LoVo (cell line): Measurements from ENCODE around the gene WNT1.

ENCODE experiments used
- DNase-seq: peaks from one replicate; pipeline ENCODE4 v3.0.0-alpha.2; 2016; ENCODE audit warnings: low spot score

WNT1 gene

GRCh38 chr12:49000346-49000745 lies 22.2 kb downstream of the WNT1 start:
- DNase-seq = no peak

DNA sequence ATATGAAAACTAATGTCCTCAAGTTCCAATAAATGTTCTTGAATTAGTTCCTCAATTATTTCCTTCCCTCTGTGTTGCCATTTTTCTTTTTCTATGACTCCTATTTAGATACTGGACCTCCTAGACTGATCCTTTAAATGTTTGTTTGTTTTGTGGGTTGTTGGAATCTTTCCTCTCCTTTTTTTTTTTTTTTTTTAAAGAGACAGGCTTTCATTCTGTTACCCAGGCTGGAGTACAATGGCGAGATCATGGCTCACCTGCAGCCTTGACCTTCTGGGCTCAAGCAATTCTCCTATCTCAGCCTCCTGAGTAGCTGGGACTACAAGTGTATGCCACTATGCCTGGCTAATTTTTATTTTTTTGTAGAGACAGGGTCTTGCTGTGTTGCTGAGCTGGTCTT lies 30.8 kb downstream of the WNT1 start:
- DNase-seq = no peak

DNA sequence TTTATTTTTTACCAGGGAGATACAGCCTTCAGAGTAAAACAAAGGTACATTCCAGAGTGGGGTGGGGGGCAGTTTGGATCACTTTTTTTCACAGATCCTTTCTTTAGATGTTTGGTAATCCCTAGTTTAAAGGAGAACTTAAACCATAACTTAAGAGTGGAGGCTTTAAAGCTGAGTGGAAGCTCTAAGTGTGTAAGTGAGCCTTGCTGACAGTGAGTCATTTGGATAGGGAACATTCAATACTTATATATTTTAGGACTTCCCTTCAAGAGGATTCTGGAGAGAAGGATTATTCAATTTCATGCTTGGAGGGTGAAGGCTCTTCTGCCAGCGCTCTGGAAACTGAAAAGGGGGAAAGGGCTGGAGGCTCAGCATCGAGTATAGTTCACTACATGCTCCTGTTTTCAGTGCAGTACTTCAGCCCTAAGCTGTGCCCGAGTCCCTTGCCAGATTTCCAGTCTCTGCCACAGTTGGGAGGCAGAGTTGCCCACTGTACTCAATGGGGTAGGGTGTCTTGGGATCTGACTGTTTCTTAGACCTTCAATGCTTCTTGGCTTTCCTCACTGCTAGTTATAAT lies 32.1 kb downstream of the WNT1 start:
- no peak for DNase-seq

DNA sequence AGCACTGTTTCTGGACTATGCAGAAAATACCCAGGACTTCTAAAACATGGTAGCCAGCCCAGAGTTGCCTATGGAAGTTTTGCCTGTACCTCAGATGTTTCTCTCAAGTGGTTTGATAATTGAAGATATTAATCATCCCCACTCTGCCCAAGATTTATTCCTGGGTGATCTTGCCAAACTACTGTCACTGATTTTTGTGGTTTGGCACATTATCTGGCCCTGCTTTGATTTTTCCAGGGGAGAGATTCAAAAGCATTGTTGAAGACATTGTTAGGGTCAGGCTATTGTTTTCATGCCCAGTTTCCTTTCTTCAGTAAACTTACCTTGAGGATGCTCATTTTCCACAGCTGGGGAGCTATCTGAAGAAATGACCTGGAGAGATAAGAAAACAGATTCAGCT lies 34.6 kb downstream of the WNT1 start:
- DNase-seq = no peak

DNA sequence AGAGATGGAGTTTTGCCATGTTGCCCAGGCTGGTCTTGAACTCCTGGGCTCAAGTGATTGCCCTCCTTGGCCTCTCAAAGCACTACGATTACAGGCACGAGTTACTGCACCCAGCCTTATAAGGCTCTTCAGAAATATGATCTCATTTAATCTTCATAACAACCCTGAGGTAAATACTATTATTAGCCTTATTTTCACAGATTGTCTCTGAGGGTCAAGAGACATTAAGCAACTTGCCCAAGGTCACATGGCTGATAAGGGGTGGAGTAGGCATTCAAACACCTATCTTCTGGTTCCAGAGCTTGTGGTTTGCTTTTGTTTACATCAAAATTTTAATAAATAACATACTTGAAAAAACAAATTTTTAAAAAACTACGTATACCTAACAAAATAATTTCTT lies 35.3 kb downstream of the WNT1 start:
- DNase-seq = no peak

- DNase-seq = no peak
Observed at GRCh38 chr12:49014547-49014946, 36.4 kb downstream of the WNT1 start.

DNA sequence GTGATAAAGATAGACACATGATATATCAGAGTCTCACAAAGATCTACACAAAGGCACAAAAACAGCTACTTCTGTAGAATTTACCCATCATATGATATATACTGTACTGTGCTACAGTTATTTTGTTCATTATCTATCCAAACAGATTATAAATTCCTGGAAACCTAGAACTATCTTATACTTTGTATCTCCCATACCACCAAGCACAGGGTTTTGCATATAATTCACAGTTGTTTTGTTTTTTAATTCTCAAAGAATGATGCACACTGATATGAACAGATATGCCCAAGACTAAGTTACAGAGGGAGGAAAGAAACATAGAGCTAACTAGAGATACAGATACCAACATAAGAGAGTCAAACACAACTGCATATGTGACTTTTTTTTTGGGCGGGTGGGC lies 37.1 kb downstream of the WNT1 start:
- no peak for DNase-seq

DNA sequence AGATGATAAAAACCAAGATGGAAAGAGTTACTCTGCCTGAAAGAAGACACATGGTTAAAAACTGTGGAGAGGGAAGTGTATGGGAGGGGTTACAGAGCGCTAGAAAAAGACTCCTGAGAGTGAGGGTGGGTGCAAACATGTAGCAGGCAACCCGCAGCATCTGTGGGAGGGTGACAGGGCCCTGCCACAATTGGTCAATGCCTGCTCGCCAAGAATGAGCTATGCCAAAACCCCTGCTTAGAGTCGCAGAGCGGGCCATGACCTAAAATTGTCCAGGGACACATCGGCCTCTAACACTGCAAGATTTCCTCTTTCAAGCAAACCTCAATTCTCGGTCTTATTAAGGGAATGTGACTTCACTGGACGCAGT lies 39.8 kb downstream of the WNT1 start:
- no peak for DNase-seq

GRCh38 chr12:49018261-49019119 lies 40.4 kb downstream of the WNT1 start, which contains the start of gene PRKAG1:
TSS of gene PRKAG1 (minus strand) at chr12:49018776. CDS start at chr12:49018740, 36 bp downstream.
- DNase-seq = peak; percentile 98

DNA sequence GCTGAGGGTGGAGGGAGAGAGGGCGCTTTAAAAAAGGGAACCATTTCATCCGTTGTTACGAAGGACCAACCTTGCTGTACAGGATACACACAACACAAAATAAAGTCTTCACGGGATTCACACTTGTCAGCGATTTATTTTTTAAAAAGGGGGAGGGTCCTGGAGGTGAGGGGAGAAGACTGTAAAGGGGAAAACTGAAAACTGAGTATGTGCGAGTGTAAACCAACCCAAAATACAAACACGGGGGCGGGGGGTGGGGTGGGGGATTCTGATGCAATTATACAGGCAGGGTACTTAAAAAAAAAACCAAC lies 41.0 kb downstream of the WNT1 start:
- no peak for DNase-seq

GRCh38 chr12:49019443-49020324 lies 41.6 kb downstream of the WNT1 start:
- DNase-seq = peak; percentile 59

DNA sequence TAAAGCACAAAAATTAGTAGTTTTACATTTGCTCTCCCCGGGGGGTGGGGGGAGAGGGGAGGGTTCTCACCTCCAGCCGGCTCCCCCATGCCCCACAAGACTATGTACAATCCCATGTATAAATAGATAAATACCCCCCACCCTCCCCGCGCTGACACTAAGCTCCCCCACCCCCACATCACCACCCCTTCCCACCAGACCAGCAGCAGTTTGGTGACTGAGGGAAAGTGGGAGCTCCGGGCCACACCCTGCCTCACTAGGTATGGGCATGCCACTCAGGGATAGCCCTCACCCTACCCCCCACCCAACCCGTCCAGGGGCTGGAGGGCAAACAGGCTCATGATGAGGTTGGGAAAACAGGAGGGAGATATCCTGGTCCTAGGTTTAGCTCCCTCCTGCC lies 42.3 kb downstream of the WNT1 start:
- DNase-seq = no peak

DNA sequence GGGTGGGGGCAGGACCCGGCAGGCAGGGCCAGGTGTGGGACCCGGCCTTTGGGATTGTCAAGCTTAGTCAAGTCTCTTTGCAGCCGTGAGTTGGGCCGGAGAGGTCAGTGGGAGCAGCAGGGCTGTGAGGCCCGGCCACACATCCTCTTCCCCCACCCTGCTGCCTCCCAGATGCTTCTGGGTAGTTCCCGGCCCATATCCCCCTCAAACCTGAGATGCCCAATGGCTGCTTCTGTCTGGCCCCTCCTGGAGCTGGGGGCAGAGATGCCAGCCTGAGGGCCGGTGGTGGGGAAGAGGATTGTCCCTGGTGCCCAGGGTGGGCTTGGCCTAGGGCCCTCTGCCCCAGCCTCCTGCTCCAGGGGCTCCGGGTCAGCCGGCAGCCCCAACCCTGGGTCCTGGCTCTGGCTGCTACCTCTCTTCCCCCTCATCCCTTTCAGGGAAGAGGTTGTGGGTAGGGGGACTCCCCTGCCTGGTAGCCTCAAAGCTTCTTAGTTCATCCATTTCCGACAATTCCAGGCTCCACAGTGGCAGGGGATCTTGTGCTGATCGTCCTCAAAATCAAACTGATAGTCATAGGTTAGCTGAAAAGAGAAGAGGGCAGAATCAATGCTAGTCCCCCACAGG lies 43.3 kb downstream of the WNT1 start:
- no peak for DNase-seq

DNA sequence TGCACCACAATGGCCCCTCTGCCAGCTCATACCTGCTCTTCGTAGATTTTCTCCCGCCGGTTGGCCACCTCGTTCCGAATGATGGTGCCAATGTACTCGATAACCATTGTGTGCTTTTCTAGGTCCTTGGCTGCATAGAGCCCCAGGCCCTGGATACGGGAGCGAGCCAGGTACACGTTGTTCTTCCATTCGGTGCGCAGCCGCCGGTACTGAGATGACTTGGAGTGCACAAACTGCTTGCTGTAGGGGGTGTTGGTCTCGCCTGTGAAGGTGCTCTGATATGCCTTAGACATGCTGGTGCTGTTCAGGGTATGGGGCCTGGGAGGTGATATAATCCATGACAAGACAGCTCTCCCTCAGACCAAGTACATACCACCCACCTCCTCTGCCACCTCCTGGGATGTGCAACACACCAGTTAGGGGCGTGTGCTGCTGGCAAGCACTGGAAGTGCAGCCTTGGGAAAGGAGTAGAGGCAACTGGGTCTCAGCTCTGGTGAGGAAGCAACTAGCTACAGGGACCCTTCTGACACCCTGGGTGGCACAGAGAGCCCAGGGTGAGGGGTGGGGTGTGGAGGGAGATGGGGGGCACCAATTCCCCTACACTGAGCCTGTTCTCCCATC lies 44.5 kb downstream of the WNT1 start:
- DNase-seq = no peak

GRCh38 chr12:49023812-49024211 lies 45.7 kb downstream of the WNT1 start:
- DNase-seq = no peak

DNA sequence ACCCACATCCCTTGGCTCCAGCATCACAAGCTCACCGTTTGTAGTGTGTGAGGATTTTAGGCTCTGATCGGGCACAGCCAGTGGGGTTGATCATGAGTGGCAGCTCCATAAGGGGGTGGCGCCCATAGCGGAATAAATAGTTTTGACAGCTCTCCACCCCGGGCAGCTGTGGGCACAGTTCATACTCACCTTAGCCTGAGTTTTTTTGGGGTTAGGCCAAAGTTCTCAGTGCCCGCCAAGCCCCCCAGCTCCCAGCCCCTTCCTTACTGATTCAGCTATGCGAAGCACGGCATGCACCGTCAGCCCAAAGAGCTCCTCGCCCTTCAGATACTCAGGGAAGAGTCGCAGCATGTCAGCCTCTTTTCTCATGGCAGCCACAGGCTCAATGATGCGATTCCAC lies 46.4 kb downstream of the WNT1 start:
- DNase-seq = no peak

- no peak for DNase-seq
Observed at GRCh38 chr12:49025463-49025862, 47.3 kb downstream of the WNT1 start.

DNA sequence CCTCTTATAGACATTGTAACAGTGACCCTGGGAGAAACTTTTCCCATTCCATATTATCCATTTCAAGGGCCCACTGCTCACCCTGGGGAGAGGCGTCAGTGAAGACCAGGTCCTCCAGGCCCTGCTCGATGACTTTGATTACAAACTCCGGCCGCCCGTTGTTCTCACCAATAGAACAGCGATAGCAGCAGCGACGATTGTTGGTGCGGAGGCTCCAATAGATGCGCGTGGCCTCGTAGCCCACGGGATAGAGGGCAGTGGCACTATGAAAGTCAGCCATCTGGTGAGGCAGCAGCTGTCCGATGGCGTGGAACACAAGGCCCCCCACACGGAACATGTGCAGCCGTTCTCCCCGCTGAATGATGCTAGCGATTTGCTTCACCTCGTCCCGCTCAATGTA lies 48.0 kb downstream of the WNT1 start:
- DNase-seq = no peak

DNA sequence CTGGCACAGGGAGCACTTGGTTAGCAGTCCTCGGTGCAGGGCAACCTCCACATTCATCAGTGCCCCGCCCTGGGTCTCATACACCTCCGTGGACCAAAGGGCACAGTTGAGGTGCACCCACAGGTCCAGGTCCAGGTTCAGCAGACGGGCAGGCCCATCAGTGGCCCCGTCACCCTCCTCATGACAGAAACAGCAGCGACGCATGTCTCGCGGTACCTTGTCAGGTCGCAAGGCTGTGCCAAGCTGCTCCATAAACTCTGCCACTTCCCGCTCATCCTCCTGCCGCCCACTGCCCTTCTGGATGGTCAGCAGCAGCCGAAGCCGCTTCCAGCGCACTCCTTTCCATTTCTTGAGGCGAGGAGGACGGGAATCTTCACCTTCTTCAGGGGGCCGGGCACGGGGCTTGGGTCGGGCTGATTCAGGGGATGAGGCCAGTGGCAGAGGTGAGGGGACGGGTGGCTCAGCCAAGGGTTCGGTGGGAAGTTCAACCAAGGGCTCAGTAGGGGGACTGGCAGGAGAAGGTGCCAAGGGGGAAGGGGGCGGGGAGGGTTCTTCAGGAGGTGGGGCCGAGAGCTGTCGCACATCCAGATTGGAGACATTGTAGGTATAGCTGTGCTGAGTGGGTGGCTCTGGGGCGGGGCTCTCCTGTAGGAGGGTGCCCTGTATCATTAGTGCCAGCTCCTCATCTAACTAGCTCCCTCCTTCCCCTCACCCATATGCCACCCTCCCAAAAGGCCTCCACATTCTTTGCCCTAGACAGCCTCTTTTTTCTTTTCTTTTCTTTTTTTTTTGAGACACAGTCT lies 48.8 kb downstream of the WNT1 start:
- DNase-seq = no peak

GRCh38 chr12:49027846-49028555 lies 49.9 kb downstream of the WNT1 start:
- DNase-seq = no peak
